Activated CD8-positive, alpha-beta memory T cell treated with anti-CD3 and anti-CD28 coated beads, Interleukin-2, amount 50 U/mL, for 1 hour (primary cell): Measurements from ENCODE around the gene SYMPK.

Experiments used
- DNase-seq: peaks from one replicate; pipeline ENCODE4 v3.0.0-alpha.2; 2020; ENCODE audit errors: extremely low read depth

SYMPK gene

GRCh38 chr19:45781214-45782161 is 81.5 kb downstream of the SYMPK start:
- DNase-seq: no peak

DNA sequence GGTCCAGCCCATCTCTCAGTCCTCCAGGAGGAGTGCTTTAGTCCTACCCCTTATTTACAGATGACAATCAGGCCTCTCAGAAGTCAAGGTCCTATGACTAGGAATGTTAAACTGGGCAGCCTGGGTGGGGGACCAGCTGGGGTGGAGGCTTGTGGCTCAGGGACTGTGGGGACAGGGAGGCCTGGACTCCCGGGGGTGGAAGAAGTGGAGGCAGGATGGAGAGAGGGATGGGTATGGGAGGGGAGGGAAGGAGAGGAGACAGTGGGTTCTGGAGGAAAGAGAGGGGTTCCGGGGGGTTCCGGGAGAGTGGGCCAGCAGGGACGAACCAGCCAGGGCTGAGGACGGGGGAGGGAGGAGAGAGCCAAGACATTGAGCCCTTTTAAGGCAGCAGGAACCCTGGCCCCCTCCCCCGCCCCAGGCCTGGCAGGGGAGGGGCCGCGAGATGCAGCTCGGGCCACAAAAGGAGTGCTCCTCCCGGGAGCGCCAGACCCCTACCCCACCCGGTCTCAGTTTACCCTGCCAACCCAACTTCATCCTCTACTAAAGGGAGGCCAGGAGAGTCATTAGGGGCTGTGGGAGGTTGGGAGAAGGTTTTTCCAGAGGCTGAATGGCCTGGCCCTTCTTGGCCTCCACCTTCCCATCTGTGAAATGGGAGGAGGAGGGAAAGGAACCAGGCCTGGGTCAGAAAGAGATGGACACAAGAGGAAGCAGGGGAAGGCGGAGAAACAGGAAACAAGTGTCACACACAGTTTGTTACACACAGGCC is 82.3 kb downstream of the SYMPK start:
- DNase-seq: no peak

DNA sequence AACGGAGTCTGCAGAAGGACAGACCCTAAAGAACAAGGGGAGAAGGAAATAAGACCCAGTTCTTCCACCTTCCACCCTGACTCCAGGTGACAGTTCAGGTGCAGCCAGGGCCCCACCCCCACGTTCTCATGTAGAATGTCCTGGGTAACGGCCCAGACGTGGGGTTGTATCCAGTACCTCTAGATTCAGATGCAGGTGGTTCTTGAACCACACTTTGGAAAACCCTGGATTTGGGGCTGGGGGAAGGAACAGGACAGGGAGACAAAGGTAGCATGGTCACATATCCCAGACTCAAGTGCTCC is 82.8 kb downstream of the SYMPK start:
- DNase-seq: no peak

DNA sequence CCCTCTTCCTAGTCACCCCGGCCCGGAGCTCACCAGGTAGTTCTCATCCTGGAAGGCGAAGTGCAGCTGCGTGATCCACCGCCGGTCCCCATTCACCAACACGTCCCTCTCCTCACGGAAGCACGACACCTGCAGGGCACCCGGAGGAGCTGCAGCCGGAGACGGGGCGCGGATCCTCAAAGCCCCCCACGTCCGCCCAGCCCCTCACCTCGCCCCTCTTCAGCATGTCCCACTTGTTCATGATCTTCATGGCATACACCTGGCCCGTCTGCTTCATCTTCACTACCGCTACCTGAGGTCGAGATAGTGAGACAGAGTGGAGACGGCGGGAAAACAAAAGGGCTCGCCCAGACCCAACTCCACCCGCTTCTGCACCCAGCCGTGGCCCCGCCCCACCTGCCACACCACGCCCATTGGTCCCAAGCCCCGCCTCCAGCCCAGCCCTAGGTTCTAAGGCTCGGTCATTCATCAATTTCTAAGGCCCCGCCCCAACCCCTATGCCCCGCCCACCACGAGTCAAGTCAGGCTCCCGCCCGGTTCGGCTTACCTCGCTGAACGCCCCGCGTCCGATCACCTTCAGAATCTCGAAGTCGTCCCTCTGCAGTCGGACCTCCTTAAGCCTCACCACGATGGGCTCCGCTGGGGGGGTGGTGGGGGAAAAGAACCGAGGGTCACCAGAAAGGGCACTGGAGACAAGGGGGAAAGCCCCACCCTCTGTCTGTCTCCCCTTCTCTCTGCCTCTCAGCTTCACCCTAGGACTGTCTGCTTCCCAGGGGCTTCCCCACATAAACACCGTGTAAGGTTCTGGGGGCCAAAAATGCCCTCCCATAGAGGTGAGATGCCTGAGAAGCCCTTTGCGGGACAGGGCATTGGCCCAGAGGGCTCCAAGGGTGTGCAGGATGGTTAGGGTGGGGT is 83.5 kb downstream of the SYMPK start:
- DNase-seq: peak; percentile 45

GRCh38 chr19:45778010-45778661 is 84.8 kb downstream of the SYMPK start:
- DNase-seq: no peak

DNA sequence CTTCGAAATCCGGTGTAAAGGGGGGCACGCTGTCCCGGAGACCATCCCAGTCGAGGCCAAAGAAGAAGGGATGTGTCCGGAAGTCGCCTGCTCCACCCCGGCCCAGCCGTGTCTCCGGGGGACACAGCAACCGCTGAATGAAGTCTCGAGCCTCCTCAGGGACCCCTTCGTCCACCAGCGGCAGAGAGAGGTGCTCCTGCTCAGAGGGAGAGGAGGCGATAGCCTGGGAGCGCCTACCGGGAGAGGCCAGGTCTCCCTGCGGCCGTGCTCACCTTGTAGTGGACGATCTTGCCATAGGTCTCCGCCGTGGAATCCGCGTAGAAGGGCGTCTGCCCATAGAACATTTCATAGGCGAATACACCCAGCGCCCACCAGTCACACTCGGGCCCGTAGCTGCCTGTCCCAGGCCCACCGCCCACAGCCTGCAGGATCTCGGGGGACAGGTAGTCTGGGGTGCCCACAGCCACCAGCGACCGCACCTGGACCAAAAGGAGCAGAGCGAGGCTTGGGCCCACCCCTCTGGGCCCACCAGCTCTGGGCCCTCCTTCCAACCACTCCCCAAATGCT is 85.5 kb downstream of the SYMPK start:
- DNase-seq: no peak

DNA sequence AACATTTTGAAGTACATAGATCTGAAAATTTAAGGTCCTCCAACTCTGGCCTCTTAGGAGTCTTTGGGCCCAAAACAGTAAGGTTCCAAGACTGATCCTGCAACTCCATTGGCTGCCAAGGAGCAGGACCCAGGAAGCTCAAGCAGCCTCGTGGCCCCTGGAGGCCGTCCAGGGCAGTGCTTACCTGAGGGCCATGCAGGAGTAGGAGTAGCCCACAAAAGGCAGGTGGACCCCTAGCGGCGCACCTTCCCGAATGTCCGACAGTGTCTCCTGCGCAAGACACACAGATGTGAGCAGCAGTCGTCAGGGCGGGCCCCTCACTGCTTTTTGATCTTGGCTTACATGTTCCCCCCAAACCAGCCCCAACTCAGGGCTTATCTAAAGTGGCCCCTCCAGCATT is 88.2 kb downstream of the SYMPK start:
- no peak for DNase-seq

DNA sequence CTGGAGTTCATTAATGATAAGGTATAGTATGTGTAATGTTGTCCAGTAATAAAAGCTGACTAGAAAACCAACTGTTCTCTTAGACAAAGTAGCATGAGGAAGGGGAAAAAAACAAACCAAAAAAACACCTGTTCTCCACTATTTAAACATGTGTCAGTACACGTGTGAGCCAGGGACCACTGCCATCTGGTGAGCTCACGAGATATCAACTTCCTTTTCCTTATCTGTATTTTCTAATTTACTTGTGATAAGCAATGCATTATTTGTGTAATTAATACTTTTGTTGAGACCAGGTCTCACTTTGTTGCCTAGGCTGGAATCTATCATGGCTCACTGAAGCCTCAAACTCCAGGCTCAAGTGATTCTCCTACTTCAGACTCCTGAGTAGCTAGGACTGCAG is 89.6 kb downstream of the SYMPK start:
- DNase-seq: no peak

DNA sequence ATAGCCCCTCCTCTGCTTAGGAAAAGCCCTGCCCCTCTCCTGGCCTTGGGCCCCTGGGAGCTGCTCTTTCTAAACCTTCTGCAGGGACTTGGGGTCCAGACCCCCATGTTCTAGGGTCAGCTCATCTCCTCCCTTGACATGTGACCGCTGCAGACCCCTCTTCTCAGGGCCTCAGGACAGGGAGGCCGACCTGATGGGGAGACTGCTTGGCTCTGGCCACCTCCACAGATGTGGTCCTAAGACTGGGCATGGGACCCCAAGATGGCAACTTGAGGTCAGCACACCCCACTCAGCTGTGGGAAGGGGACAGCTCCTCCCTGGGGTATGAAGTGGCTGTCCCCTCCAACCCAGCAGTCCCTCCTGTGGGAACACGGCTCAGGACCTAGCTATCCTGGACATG is 90.0 kb downstream of the SYMPK start:
- DNase-seq: no peak

GRCh38 chr19:45772130-45772840 is 90.7 kb downstream of the SYMPK start:
- no peak for DNase-seq

- DNase-seq: no peak
Observed at GRCh38 chr19:45771311-45771933, 91.5 kb downstream of the SYMPK start.

- DNase-seq: peak; percentile 72
Observed at GRCh38 chr19:45770192-45771101, 92.5 kb downstream of the SYMPK start.

DNA sequence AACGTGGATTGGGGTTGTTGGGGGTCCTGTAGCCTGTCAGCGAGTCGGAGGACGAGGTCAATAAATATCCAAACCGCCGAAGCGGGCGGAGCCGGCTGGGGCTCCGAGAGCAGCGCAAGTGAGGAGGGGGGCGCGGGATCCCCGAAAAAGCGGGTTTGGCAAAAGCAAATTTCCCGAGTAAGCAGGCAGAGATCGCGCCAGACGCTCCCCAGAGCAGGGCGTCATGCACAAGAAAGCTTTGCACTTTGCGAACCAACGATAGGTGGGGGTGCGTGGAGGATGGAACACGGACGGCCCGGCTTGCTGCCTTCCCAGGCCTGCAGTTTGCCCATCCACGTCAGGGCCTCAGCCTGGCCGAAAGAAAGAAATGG is 93.1 kb downstream of the SYMPK start:
- peak; percentile 31 for DNase-seq

GRCh38 chr19:45768984-45769782 is 93.8 kb downstream of the SYMPK start, which contains the start of gene SIX5:
Gene SIX5 (minus strand): TSS chr19:45769252. CDS start chr19:45768844, 408 bp downstream.
- DNase-seq: peak; percentile 76

- DNase-seq: no peak
Observed at GRCh38 chr19:45768655-45768983, 94.3 kb downstream of the SYMPK start.

DNA sequence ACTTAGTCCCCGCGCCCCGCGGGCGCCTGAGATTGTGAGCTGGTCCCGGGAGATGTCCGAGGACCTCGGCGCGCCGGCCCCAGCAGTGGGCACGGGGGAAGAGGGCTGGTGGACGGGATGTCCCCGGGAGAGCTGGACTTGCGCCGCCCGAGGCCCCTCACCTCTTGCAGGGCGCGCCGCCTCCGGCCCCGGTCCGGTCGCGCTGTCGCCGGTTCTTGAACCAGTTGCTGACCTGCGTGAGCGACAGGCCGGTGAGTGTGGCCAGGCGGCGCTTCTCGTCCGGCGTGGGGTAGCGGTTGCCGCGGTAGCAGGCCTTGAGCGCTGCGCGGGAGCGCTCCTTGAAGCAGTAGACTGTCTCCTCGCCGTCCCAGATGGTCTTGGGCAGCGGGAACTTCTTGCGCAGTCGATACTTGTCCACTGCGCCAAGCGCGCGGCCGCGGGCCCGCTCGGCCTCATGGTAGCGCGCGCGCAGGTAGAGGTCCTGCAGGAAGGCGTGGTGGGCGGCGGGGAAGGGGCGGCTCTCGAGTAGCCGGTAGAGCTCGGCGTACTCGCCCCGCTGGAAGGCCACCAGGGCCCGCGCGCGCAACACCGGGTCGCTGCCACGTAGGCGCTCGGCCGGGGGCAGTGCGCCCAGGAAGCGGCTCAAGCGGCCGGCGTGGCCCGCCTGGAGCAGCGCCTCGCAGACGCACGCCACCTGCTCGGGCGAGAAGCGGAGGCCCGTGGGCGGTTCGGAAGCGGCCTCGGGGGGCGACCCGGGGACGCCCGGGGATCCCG is 94.9 kb downstream of the SYMPK start:
- no peak for DNase-seq

DNA sequence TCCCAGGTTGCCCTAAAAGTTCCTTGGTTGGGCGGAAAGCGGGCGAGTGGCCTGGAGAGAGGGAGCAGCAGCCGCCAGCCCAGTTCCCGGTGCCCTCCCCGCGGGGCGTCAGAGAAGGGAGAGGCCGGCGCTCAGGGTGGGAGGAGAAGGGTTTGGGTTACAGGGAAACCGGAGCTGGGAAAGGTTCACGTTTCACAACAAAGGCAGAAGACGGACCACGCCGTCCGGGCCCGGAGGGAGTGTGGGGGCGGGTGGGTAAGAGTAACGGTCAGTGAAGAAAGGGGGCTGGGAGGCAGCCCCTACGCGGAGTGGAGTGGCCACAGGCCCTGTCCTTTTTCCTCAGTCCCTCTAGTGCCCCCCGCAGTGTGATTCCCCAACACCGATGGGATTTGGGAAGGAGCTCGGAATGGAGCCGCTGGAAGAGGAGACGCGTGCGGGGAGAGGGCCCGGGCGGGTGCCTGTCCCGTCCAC is 95.5 kb downstream of the SYMPK start:
- DNase-seq: no peak
